Measurements from ENCODE around the gene SDHA.
"Not testable (repeated sequence)": the region's sequence is repeated elsewhere in the genome, so short reads cannot be mapped to it uniquely, and the experiment has no call there.

- not testable (repeated sequence) for TF ChIP-seq CTCF (IDR thresholded peaks at IDR 0.05); EZH2 (IDR thresholded peaks at IDR 0.05; ENCODE audit: borderline replicate concordance, insufficient read depth, low read depth, low read length, poor library complexity, severe bottlenecking)
Measured at GRCh38 chr5:273491-273890, 55.4 kb downstream of the SDHA start.

Data from B cell (primary cell).